ENCODE measurements around the gene DERL2. TPM values are rescaled to one million over a fixed set of nuclear protein-coding genes. Genes with fewer than 3 reads are reported as not detected.

The DERL2 gene
- polyA plus RNA-seq, 1 donor (not counting 4 experiments of a cell fraction or from before 2014, with no cell fraction given), result 83.6 TPM

GRCh38 chr17:5513628-5514027 lies 27.6 kb upstream of the DERL2 start:
- no peak overlapping the region for H3K4me2 ChIP-seq (ENCODE audit: control insufficient read depth, extremely low read depth, insufficient read depth, low read depth, low read length)
- no peak overlapping the region for H3K4me3 ChIP-seq (ENCODE audit: control insufficient read depth in 2 of 3, extremely low read depth in 1 of 3, insufficient read depth in 2 of 3, low read depth in 1 of 3, low read length in 3 of 3)
- dilution Hi-C loops (cut with MboI; ENCODE audit: extremely low pct_ligation_motif_present, low sequenced_read_pairs), result no loop called here
- no peaks in the 10 kb centered on the region for H3K9me3 ChIP-seq (ENCODE audit: control insufficient read depth, low read depth, low read length)
- no peak overlapping the region for H3K9ac ChIP-seq (ENCODE audit: control insufficient read depth, extremely low read depth, insufficient read depth, low read length)
- no peak overlapping the region for H2AFZ ChIP-seq (ENCODE audit: control insufficient read depth, low read length)
- H3K36me3 ChIP-seq (ENCODE audit: control insufficient read depth in 2 of 2, extremely low read depth in 1 of 2, insufficient read depth in 2 of 2, low read length in 2 of 2), result peaks cover 11 to 20% of the 10 kb centered on the region in 2 experiments
- no peak overlapping the region for H3K27ac ChIP-seq (ENCODE audit: control insufficient read depth, insufficient read depth, low read length)
- H3K4me1 ChIP-seq (ENCODE audit: control insufficient read depth, extremely low read depth, insufficient read depth, low read length), result peaks cover 28% of the 10 kb centered on the region
- no peaks in the 10 kb centered on the region for H4K20me1 ChIP-seq (ENCODE audit: control insufficient read depth, extremely low read depth, insufficient read depth, low read length)
- H3K79me2 ChIP-seq (ENCODE audit: control insufficient read depth, insufficient read depth, low read length), result no peaks in the 10 kb centered on the region
- H3K9me1 ChIP-seq (ENCODE audit: control insufficient read depth, extremely low read depth, insufficient read depth, low read length), result no peaks in the 10 kb centered on the region
- no peak for DNase-seq (ENCODE audit: low read depth, low spot score)
- no peaks in the 10 kb centered on the region for H3K27me3 ChIP-seq (ENCODE audit: control insufficient read depth, extremely low read depth, insufficient read depth, low read length)
- TF ChIP-seq, protein P1, sequence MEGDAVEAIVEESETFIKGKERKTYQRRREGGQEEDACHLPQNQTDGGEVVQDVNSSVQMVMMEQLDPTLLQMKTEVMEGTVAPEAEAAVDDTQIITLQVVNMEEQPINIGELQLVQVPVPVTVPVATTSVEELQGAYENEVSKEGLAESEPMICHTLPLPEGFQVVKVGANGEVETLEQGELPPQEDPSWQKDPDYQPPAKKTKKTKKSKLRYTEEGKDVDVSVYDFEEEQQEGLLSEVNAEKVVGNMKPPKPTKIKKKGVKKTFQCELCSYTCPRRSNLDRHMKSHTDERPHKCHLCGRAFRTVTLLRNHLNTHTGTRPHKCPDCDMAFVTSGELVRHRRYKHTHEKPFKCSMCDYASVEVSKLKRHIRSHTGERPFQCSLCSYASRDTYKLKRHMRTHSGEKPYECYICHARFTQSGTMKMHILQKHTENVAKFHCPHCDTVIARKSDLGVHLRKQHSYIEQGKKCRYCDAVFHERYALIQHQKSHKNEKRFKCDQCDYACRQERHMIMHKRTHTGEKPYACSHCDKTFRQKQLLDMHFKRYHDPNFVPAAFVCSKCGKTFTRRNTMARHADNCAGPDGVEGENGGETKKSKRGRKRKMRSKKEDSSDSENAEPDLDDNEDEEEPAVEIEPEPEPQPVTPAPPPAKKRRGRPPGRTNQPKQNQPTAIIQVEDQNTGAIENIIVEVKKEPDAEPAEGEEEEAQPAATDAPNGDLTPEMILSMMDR (optimal IDR thresholded peaks at IDR 0.05 in 1 of 3, IDR thresholded peaks at IDR 0.05 in 1 of 3, conservative IDR thresholded peaks at IDR 0.05 in 1 of 3; ENCODE audit: extremely low read depth in 1 of 3, insufficient read depth in 2 of 3, low read length in 3 of 3), result no peak
- TF ChIP-seq EZH2 (IDR thresholded peaks at IDR 0.05; ENCODE audit: low read length), result no peak
- FAIRE-seq, result no peak

DNA sequence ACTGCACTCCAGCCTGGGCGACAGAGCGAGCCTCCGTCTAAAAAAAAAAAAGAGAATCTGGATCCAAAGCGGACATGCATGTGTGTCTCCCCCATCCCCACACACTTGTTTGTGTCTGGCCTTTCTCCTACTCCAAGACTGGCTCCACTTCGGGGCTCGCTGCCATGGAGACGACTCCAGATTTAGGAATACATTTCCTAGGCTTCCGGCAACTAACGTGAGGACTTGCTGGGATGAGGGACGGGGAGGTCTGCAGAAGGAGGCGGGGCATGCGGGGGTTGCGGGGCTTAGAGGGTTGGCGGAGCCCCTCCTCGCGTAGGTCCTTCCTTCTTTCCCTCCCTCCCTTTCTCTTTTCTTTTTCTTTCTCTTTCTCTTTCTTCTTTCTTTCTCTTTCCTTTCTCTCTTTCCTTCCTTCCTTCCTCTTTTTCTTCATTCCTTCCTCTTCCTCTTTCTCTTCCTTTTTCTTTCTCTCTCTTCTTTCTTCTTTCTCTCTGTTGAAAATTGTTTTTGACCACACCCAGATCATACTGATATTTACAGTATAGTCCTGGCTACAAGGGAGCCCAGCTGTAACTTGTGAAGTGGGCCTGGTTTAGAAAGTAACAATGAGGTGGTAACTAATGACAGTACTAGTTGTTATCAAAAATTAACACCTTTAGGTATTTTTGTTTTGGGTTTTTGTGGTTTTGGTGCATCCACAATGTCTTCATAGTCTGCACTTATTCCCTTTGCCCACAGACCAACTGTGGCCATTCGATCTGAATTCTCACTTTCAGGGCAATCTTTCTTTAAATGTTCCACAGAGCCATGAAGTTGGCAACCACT lies 25.6 kb upstream of the DERL2 start:
- no peak for DNase-seq (ENCODE audit: low read depth, low spot score)
- Histone ChIP-seq H3K27me3 (ENCODE audit: control insufficient read depth, extremely low read depth, insufficient read depth, low read length) (no peaks in the 10 kb centered on the region), H3K4me3 (ENCODE audit: control insufficient read depth in 2 of 3, extremely low read depth in 1 of 3, insufficient read depth in 2 of 3, low read depth in 1 of 3, low read length in 3 of 3) (no peak overlapping the region), H3K4me2 (ENCODE audit: control insufficient read depth, extremely low read depth, insufficient read depth, low read depth, low read length) (no peak overlapping the region), H3K9me3 (ENCODE audit: control insufficient read depth, low read depth, low read length) (no peaks in the 10 kb centered on the region), H4K20me1 (ENCODE audit: control insufficient read depth, extremely low read depth, insufficient read depth, low read length) (no peaks in the 10 kb centered on the region), H3K9ac (ENCODE audit: control insufficient read depth, extremely low read depth, insufficient read depth, low read length) (no peak overlapping the region), H3K79me2 (ENCODE audit: control insufficient read depth, insufficient read depth, low read length) (no peaks in the 10 kb centered on the region), H3K9me1 (ENCODE audit: control insufficient read depth, extremely low read depth, insufficient read depth, low read length) (no peaks in the 10 kb centered on the region), H3K27ac (ENCODE audit: control insufficient read depth, insufficient read depth, low read length) (no peak overlapping the region), H3K36me3 (ENCODE audit: control insufficient read depth in 2 of 2, extremely low read depth in 1 of 2, insufficient read depth in 2 of 2, low read length in 2 of 2) (peaks cover 11 to 20% of the 10 kb centered on the region in 2 experiments), H3K4me1 (ENCODE audit: control insufficient read depth, extremely low read depth, insufficient read depth, low read length) (peaks cover 23% of the 10 kb centered on the region), H2AFZ (ENCODE audit: control insufficient read depth, low read length) (no peak overlapping the region)
- no peak for TF ChIP-seq EZH2 (IDR thresholded peaks at IDR 0.05; ENCODE audit: low read length)
- TF ChIP-seq, protein P1 (optimal IDR thresholded peaks at IDR 0.05 in 1 of 3, IDR thresholded peaks at IDR 0.05 in 1 of 3, conservative IDR thresholded peaks at IDR 0.05 in 1 of 3; ENCODE audit: extremely low read depth in 1 of 3, insufficient read depth in 2 of 3, low read length in 3 of 3), result no peak
- dilution Hi-C loops (cut with MboI; ENCODE audit: extremely low pct_ligation_motif_present, low sequenced_read_pairs), result no loop called here
- FAIRE-seq, result no peak

Data from keratinocyte (primary cell).